ENCODE results near the gene BCAR3. TPM values are rescaled to one million over a fixed set of nuclear protein-coding genes. Genes with fewer than 3 reads are reported as not detected.

BCAR3 gene
- total RNA-seq, result 7.2 TPM

DNA sequence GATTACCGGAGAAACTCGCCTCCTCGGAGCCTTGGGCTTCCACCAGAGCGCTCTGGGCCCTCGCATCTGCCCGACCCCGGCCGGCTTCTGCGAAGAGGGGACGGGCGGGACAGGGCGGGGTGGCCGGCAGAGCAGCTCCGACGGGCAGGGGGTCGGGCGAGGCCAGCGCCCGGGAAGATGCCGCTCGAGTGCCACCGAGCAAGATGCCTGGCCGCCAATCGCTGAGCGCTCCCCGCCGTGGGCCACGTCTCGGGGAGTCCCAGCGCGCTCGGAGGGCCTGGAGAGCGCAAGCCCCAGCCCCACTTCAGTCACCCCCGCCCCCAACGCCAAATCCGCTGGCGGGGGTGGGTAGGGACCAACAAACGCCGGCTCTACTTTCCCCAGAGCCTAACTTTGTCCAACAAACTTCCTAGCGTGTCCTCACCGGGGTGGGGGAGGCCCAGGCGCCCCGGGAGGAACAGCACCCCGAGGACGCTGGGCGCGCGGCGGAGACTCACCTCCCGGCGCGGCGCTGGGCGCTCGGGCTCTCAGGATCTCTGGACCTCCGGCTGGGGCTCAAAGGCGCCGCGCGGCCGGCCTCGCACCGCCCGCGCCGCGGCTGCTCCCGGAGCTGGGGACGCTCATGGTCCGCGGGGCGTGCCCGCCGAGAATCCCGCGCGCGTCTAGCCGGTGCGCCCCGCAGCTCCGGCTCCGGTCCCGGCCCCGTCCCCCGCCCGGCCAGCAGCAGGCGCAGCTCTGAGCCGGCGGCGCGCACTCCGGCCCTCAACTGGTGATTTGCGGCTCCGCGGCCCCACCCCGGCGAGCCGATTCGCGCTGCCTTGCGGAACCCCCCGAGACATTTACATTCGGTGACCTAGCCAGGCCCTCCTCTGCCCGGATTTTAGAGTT lies at the start of gene BCAR3:
Gene BCAR3 (minus strand): TSS at position 737 of the 888 bp plus-strand sequence. CDS start 6,907 bp downstream, outside the sequence.

Other genes with a start within 250 kb of the BCAR3 start
- gene FNBP1L, start 233.7 kb downstream of the BCAR3 start, total RNA-seq, result 381 TPM
- gene DNTTIP2, start 197.4 kb upstream of the BCAR3 start, total RNA-seq, result 32.2 TPM
- gene GCLM, start 227.6 kb upstream of the BCAR3 start, total RNA-seq, result 6.6 TPM